BLaER1 treated with 17β-estradiol and CSF1 and Interleukin-3, amounts not matched to agents 10 nM and 100 nM (cell line): Measurements from ENCODE around the gene WDR73.
"Not testable (repeated sequence)": the region's sequence is repeated elsewhere in the genome, so short reads cannot be mapped to it uniquely, and the experiment has no call there.

Experiments
- H3K27ac ChIP-seq, 11 experiments: shearing (Covaris generic); formaldehyde crosslinking; 2 replicates each; pipeline ENCODE4 v1.8.1; 2022
- H3K27me3 ChIP-seq, 11 experiments: shearing (Covaris generic); formaldehyde crosslinking; 2 replicates each; pipeline ENCODE4 v1.8.1; 2022
- H3K36me3 ChIP-seq, 11 experiments: shearing (Covaris generic); formaldehyde crosslinking; 2 replicates each; pipeline ENCODE4 v1.8.1; 2022
- H3K4me1 ChIP-seq, 10 experiments: shearing (Covaris generic); formaldehyde crosslinking; 2 replicates each; pipeline ENCODE4 v1.8.1; 2022
- H3K4me2 ChIP-seq, 11 experiments: shearing (Covaris generic); formaldehyde crosslinking; 2 replicates each; pipeline ENCODE4 v1.8.1; 2022
- H3K4me3 ChIP-seq, 10 experiments: shearing (Covaris generic); formaldehyde crosslinking; 2 replicates each; pipeline ENCODE4 v1.8.1; 2022
- H3K9ac ChIP-seq, 11 experiments: shearing (Covaris generic); formaldehyde crosslinking; 2 replicates each; pipeline ENCODE4 v1.8.1; 2022
- H3K9me3 ChIP-seq, 11 experiments: shearing (Covaris generic); formaldehyde crosslinking; replicated peaks in 1 of 11; 2 replicates each; pipeline ENCODE4 v1.8.1; 2022
- H4K20me1 ChIP-seq, 11 experiments: shearing (Covaris generic); formaldehyde crosslinking; 2 replicates each; pipeline ENCODE4 v1.8.1; 2022
- Cebpa-rat ChIP-seq, 11 experiments: shearing (Covaris generic); IDR thresholded peaks; 2 replicates each; pipeline ENCODE4 v1.8.1; 2022

The WDR73 gene

DNA sequence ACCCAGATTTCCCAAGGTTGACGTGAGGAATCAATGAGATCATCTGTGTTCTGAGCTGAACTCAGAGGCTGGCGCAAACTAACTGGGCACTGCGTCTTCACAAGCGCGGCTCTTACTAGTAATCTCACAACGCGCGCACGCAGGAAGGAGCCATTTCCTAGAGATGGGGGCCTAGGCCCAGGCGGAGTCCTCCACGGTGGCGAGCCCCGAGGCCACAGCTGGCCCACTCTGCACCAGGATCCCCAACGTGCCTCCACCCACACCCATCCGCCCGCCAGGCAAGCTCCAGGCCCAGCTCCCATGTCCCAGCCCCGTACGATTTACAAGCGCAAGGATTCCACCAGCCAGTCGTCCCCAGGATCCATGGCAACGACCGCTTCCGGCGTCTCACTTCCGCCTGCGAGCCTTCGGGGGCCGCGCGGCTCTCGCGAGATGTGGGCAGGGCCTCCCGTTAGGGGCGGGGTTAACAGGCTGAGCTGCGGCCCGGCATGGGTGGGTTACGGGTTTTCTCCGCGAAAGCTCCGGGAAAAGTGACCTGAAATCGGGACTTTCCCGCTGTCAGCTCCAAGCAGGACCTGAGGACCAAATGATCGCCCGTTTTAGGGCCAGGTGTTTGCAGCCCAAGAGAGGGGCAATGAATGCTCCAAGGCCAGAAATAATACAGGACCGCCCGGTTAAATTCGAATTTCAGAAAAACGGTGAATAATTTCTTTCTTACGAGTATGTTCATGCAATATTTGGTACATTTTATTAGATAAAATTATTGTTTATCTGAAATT, at the start of gene WDR73:
Gene WDR73, minus strand, starts transcription at position 374 of the 779 bp plus-strand sequence. Its CDS starts 9 bp downstream, at position 365.
- Histone ChIP-seq H3K4me1 (peaks cover 40 to 76% (median 62%) of the 10 kb centered on the region in 10 experiments), H3K4me3 (peak within 1 kb of the TSS; percentile 64 to 78 (median 72)), H3K27ac (peak within 1 kb of the TSS; percentile 35 to 93 (median 87); a peak in 21 of 22 replicates), H3K4me2 (peak within 1 kb of the TSS; percentile 87 to 98 (median 93)), H3K27me3 (no peaks in the 10 kb centered on the region), H3K36me3 (peaks cover 33 to 41% (median 38%) of the 10 kb centered on the region in 11 experiments), H4K20me1 (peaks cover 0 to 5% (median 0%) of the 10 kb centered on the region in 11 experiments; a peak in 2 of 22 replicates), H3K9me3 (no peaks in the 10 kb centered on the region), H3K9ac (peak within 1 kb of the TSS; percentile 80 to 90 (median 88))
- TF ChIP-seq Cebpa-rat (IDR thresholded peaks at IDR 0.05) = no peak

DNA sequence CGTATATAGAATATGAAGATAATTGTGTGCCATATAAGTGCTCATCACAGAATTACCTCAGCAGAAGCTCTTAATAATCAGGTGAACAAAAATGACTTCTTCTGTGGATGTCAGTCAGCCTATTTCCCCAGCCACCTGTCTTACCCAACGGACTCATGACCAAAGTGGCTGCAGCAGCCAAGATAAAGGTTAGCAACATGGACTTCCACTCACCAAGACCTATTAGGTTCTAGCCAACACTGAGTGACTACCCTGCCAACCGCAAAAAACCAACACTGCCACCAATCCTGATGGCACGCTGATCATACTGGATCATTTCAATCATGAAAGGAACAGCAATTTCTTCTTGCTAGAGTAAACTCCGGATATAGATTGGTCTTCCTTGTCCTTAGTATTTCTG, 49.7 kb upstream of the WDR73 start:
- Histone ChIP-seq H4K20me1 (peaks cover 59 to 100% (median 98%) of the 10 kb centered on the region in 11 experiments; a peak in 21 of 22 replicates), H3K36me3 (peaks cover 7 to 73% (median 30%) of the 10 kb centered on the region in 11 experiments; a peak in 20 of 22 replicates), H3K4me1 (peaks cover 0 to 43% (median 0%) of the 10 kb centered on the region in 10 experiments; a peak in 7 of 20 replicates), H3K9me3 (no peaks in the 10 kb centered on the region), H3K4me3 (no peak overlapping the region), H3K27ac (no peak overlapping the region), H3K4me2 (peak overlapping the region in 1 of 11 experiments; percentile 26; a peak in 2 of 22 replicates), H3K27me3 (no peaks in the 10 kb centered on the region), H3K9ac (no peak overlapping the region)
- no peak for TF ChIP-seq Cebpa-rat (IDR thresholded peaks at IDR 0.05)

DNA sequence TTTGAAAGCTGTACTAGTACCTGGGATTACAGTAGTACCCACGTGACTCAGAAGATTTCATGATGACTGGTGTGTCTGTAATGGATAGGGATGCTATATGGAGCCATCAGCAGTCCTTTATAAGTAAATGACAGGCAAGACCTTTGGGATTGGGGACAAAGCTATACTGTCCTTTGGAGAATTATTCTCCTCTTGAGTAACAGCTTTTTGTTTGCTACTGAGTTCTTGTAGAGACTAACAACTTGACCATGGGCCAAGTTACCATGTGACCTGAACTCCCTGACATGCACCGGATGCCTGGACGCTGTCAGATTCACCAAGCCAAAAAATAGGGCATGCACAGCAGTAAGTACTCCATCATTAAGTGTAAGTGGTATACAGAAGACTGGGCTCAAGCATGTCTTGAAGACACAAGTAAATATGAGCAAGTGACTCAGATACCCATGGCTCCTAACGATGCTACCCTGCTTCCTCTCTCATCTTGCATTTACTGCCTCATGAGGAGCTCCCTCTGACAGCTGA, 48.9 kb upstream of the WDR73 start:
- H3K27ac ChIP-seq = no peak overlapping the region
- TF ChIP-seq Cebpa-rat (IDR thresholded peaks at IDR 0.05) = no peak
- H3K4me2 ChIP-seq = peak overlapping the region in 2 of 11 experiments; percentile 15 to 26; a peak in 3 of 22 replicates
- H3K9ac ChIP-seq = no peak overlapping the region
- no peaks in the 10 kb centered on the region for H3K9me3 ChIP-seq
- H3K36me3 ChIP-seq = peaks cover 4 to 65% (median 27%) of the 10 kb centered on the region in 11 experiments; a peak in 19 of 22 replicates
- no peaks in the 10 kb centered on the region for H3K27me3 ChIP-seq
- peaks cover 0 to 50% (median 0%) of the 10 kb centered on the region in 10 experiments; a peak in 8 of 20 replicates for H3K4me1 ChIP-seq
- H4K20me1 ChIP-seq = peaks cover 66 to 100% (median 98%) of the 10 kb centered on the region in 11 experiments; a peak in 21 of 22 replicates
- no peak overlapping the region for H3K4me3 ChIP-seq

DNA sequence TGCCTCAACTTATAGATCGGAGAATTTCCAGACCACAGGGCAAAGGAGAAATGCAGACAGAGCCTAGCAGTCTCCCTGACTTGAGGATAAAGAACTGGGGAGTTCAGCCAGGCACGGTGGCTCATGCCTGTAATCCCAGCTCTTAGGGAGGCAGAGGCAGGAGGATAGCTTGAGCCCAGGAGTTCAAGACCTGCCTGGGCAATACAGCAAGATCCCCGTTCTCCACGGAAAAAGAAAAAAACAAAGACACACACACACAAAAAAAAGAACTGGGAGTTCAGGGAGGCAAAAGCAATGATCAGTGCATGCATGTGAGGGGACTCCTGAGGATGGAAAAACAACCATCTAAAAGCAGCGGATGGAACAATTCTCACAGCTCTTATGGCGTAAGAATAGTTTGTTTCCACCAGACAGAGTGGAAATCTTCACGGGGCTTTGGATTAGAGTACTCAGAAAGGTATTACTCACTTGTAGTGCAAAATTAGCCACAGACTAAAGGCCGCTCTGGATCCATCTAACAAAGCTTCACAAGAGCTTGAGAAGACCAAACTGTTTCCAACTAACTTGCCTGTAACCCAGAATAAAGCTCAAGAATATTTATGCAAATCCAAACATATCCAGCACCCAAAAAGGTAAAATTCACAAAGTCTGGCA, 45.6 kb upstream of the WDR73 start:
- Histone ChIP-seq H3K4me1 (peaks cover 0 to 64% (median 6%) of the 10 kb centered on the region in 10 experiments; a peak in 15 of 20 replicates), H3K9me3 (no peaks in the 10 kb centered on the region), H3K9ac (no peak overlapping the region), H3K4me2 (0 out of 22 replicates have a peak overlapping the region, but pooled peaks of 1 of the 11 experiments have one; percentile 15), H4K20me1 (peaks cover 65 to 100% (median 94%) of the 10 kb centered on the region in 11 experiments), H3K27ac (no peak overlapping the region), H3K36me3 (peaks cover 0 to 39% (median 21%) of the 10 kb centered on the region in 11 experiments; a peak in 16 of 22 replicates), H3K27me3 (no peaks in the 10 kb centered on the region), H3K4me3 (no peak overlapping the region)
- no peak for TF ChIP-seq Cebpa-rat (IDR thresholded peaks at IDR 0.05)

DNA sequence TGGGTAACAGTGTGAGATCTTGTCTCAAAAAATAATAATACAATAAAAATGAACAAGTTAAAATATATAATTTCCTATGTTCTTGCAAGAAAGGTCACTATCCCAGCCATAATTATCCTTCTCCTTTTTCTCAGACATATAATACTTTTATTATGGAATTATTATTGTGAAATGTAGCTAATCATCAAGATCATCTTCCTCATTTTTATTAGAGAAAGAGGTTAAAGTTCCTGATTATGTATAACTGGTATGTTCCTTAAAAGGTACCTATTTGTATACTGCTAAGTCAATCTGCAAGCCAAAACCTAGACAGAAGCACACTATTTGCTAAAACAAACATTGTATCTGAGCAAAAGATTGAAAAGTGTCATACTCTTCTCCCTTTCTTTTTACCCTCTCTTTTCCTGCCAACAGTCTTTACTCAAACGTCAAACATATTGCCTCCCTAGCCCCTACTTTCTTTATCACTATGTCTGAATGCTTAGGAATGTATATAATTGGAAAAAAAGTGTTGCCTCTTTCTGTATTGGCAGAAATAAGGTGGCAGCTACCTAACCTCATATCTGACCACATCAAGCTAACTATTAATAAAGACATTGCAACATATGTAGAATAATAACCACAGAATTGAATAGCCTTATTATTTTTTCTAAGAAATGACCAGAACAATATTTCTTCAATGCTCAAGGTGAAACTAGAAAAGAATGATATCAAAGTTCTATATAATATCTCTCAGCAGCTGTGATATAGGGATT, 43.3 kb upstream of the WDR73 start:
- no peak overlapping the region for H3K27ac ChIP-seq
- TF ChIP-seq Cebpa-rat (IDR thresholded peaks at IDR 0.05) = no peak

GRCh38 chr15:84696757-84697156, 42.7 kb upstream of the WDR73 start:
- peaks cover 36 to 100% (median 88%) of the 10 kb centered on the region in 11 experiments for H4K20me1 ChIP-seq

More for the DNA sequence above, 43.3 kb upstream of the WDR73 start:
- Histone ChIP-seq H3K36me3 (peaks cover 2 to 42% (median 18%) of the 10 kb centered on the region in 11 experiments; a peak in 14 of 22 replicates), H3K4me3 (no peak overlapping the region), H3K27me3 (no peaks in the 10 kb centered on the region), H3K9ac (no peak overlapping the region), H3K4me2 (peak overlapping the region in 5 of 11 experiments; percentile 8 to 51 (median 11); a peak in 5 of 22 replicates), H3K4me1 (peaks cover 0 to 41% (median 6%) of the 10 kb centered on the region in 10 experiments; a peak in 15 of 20 replicates), H4K20me1 (peaks cover 43 to 100% (median 90%) of the 10 kb centered on the region in 11 experiments), H3K9me3 (no peaks in the 10 kb centered on the region; a peak in 1 of 22 replicates)

GRCh38 chr15:84690342-84690741, 36.3 kb upstream of the WDR73 start:
- Histone ChIP-seq H4K20me1 (peaks cover 0 to 74% (median 26%) of the 10 kb centered on the region in 11 experiments; a peak in 13 of 22 replicates), H3K9ac (no peak overlapping the region), H3K4me3 (no peak overlapping the region), H3K27ac (no peak overlapping the region), H3K4me2 (no peak overlapping the region), H3K4me1 (peaks cover 0 to 19% (median 4%) of the 10 kb centered on the region in 10 experiments; a peak in 8 of 20 replicates), H3K27me3 (no peaks in the 10 kb centered on the region), H3K9me3 (peaks cover 0 to 22% (median 17%) of the 10 kb centered on the region in 11 experiments; a peak in 15 of 22 replicates), H3K36me3 (peaks cover 60 to 95% (median 79%) of the 10 kb centered on the region in 11 experiments)
- no peak for TF ChIP-seq Cebpa-rat (IDR thresholded peaks at IDR 0.05)

More at GRCh38 chr15:84696757-84697156, 42.7 kb upstream of the WDR73 start:
- peak overlapping the region in 2 of 11 experiments; percentile 13 to 35; a peak in 4 of 22 replicates for H3K4me2 ChIP-seq
- no peak for TF ChIP-seq Cebpa-rat (IDR thresholded peaks at IDR 0.05)
- peaks cover 0 to 5% (median 0%) of the 10 kb centered on the region in 11 experiments; a peak in 1 of 22 replicates for H3K9me3 ChIP-seq
- H3K27ac ChIP-seq = no peak overlapping the region
- peaks cover 8 to 47% (median 22%) of the 10 kb centered on the region in 11 experiments; a peak in 19 of 22 replicates for H3K36me3 ChIP-seq
- H3K9ac ChIP-seq = no peak overlapping the region
- H3K4me1 ChIP-seq = peaks cover 0 to 41% (median 6%) of the 10 kb centered on the region in 10 experiments; a peak in 15 of 20 replicates
- no peak overlapping the region for H3K4me3 ChIP-seq
- H3K27me3 ChIP-seq = no peaks in the 10 kb centered on the region

GRCh38 chr15:84689858-84690257, 35.8 kb upstream of the WDR73 start:
- Histone ChIP-seq H3K36me3 (peaks cover 61 to 97% (median 83%) of the 10 kb centered on the region in 11 experiments), H3K27me3 (no peaks in the 10 kb centered on the region)

DNA sequence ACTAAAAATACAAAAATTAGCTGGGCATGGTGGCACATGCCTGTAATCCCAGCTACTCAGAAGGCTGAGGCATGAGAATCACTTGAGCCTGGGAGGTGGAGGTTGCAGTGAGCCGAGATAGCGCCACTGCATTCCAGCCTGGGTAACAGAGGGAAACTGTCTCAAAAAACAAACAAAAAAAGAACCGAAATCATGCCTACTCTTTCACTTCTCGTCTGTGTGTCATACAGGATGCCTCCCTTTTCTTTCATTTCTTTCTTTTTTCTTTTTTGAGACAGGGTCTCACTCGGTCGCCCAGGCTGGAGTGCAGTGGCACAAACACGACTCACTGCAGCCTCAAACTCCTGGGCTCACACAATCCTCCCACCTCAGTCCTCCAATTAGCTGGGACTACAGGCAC, 32.4 kb upstream of the WDR73 start:
- H4K20me1 ChIP-seq = peaks cover 0 to 52% (median 0%) of the 10 kb centered on the region in 11 experiments; a peak in 11 of 22 replicates
- not testable (repeated sequence) for H3K27me3 ChIP-seq, H3K4me3 ChIP-seq, H3K9ac ChIP-seq
- H3K4me1 ChIP-seq = peaks cover 0 to 58% (median 20%) of the 10 kb centered on the region in 10 experiments; a peak in 15 of 20 replicates
- peaks cover 0 to 18% (median 14%) of the 10 kb centered on the region in 11 experiments; a peak in 15 of 22 replicates for H3K9me3 ChIP-seq
- H3K4me2 ChIP-seq = peak overlapping the region in 3 of 11 experiments; percentile 29 to 52 (median 35); a peak in 3 of 22 replicates
- H3K36me3 ChIP-seq = peaks cover 68 to 100% (median 92%) of the 10 kb centered on the region in 11 experiments
- H3K27ac ChIP-seq = peak overlapping the region in 1 of 11 experiments; percentile 41; a peak in 1 of 22 replicates

More at GRCh38 chr15:84689858-84690257, 35.8 kb upstream of the WDR73 start:
- peaks cover 0 to 70% (median 22%) of the 10 kb centered on the region in 11 experiments; a peak in 12 of 22 replicates for H4K20me1 ChIP-seq
- no peak for TF ChIP-seq Cebpa-rat (IDR thresholded peaks at IDR 0.05)
- peaks cover 0 to 22% (median 17%) of the 10 kb centered on the region in 11 experiments; a peak in 15 of 22 replicates for H3K9me3 ChIP-seq
- no peak overlapping the region for H3K4me3 ChIP-seq
- H3K9ac ChIP-seq = no peak overlapping the region
- peaks cover 0 to 24% (median 4%) of the 10 kb centered on the region in 10 experiments; a peak in 8 of 20 replicates for H3K4me1 ChIP-seq
- H3K27ac ChIP-seq = no peak overlapping the region
- no peak overlapping the region for H3K4me2 ChIP-seq
